ENCODE results near the gene GLUD1.
"Not testable (repeated sequence)": the region's sequence is repeated elsewhere in the genome, so short reads cannot be mapped to it uniquely, and the experiment has no call there.

The GLUD1 gene

DNA sequence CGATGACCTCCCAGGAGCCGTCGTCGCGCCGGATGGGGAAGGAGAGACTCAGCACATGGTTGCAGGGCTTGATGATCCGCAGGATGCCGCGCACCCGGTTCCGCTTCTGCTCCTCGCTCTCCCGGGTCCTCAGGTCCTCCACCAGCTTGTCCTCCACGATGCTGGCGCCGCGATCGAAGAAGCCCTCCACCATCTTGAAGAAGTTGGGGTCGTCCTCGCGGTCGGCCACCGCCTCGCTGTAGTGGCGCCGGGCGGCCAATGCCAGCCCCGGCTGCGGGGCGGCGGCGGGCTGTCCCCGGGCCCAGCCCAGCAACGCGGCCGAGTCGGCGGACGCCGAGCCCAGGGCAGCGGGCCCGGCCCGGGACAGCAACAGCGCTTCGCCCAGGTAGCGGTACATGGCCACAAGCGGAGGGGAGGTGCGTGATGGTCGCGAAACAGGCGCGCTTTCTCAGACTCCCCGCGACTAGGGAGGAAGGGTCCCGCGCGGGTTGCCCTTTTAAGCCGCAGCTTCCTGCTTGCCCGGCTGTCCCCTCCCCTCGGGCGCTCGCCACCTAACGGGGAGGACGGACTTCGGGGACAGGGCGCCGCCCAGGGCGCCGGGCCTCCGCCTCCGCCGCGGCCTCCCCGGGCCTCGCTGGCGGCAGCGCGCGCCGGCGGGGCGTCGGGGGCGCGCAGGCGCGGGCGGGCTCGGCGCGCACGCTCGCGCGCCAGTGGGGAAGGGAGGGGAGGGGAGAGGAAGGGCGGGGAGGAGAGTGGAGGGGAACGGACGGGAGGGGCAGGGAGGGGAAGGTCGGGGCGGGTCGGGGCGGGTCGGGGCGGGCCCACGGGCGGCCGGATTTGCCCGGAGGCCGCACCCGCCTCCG lies at the start of gene GLUD1, which contains the start of gene SHLD2:
TSS of gene GLUD1 (minus strand) at position 471 of the 863 bp plus-strand sequence. CDS start at position 397, 74 bp downstream.
TSS of gene SHLD2 (plus strand) at position 834 of the 863 bp plus-strand sequence. CDS start 56,149 bp downstream, outside the sequence.
- no peak for DNase-seq (ENCODE audit: extremely low read depth, low read depth)
- H3K4me3 ChIP-seq (replicated peaks; ENCODE audit: low read depth, low read length), result peak within 1 kb of the TSS; percentile 86
- TF ChIP-seq, protein P1, sequence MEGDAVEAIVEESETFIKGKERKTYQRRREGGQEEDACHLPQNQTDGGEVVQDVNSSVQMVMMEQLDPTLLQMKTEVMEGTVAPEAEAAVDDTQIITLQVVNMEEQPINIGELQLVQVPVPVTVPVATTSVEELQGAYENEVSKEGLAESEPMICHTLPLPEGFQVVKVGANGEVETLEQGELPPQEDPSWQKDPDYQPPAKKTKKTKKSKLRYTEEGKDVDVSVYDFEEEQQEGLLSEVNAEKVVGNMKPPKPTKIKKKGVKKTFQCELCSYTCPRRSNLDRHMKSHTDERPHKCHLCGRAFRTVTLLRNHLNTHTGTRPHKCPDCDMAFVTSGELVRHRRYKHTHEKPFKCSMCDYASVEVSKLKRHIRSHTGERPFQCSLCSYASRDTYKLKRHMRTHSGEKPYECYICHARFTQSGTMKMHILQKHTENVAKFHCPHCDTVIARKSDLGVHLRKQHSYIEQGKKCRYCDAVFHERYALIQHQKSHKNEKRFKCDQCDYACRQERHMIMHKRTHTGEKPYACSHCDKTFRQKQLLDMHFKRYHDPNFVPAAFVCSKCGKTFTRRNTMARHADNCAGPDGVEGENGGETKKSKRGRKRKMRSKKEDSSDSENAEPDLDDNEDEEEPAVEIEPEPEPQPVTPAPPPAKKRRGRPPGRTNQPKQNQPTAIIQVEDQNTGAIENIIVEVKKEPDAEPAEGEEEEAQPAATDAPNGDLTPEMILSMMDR (IDR thresholded peaks at IDR 0.05; ENCODE audit: low read depth, low read length, missing control alignments), result no peak

DNA sequence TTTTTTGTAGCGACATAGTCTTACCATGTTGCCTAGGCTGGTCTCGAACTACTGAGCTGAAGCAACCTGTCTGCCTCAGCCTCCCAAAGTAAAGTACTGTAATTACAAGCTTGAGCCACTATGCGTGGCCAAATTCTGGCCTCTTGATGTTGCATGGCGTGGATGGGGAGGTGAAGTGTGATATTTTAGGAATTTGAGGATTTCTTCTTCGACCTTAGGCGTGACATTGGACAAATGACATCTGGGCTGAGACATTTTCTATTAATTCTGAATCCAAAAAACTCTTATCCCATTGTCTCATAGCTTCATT lies 48.4 kb upstream of the GLUD1 start:
- DNase-seq (ENCODE audit: extremely low read depth, low read depth); H3K4me3 ChIP-seq (replicated peaks; ENCODE audit: low read depth, low read length): not testable (repeated sequence)

DNA sequence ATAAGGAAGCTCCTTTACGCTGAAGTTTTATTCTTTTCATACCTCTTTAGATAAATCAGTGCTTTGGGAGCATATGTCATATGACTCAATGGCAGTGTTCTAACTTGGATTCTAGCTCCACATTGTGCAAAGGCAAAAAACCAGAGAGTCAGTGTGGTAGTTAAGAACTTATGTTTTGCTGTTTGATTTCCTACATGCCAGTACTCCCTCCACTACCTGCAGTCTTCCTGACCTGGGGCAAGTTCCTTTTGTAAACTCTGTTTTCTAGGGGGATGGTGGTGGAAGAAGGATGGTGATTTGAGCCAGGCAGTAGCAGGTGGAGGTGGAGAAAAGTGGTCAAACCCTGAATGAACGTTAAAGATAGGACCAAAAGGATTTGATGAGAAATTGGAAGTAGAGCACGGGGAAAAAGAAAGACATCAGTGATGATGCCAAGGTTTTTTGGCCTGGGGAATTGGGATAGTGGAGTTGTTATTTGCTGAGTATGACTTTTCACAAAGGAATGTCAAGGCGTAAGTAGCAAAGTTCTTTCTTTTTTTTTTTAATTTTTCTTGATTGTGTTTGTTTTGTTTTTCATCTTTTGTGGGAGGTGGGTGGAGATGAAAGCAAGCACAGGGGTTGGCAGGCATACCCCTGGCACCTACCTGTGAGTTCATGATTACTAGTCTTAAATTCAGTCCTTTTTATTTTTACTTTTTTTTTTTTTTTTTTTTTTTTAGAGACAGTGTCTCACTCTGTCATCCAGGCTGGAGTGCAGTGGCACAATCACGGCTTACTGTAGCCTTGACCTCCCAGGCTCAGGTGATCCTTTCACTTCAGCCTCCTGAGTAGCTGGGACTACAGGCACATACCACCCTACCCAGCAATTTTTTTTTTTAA lies 47.8 kb upstream of the GLUD1 start:
- not testable (repeated sequence) for H3K4me3 ChIP-seq (replicated peaks; ENCODE audit: low read depth, low read length); DNase-seq (ENCODE audit: extremely low read depth, low read depth)

DNA sequence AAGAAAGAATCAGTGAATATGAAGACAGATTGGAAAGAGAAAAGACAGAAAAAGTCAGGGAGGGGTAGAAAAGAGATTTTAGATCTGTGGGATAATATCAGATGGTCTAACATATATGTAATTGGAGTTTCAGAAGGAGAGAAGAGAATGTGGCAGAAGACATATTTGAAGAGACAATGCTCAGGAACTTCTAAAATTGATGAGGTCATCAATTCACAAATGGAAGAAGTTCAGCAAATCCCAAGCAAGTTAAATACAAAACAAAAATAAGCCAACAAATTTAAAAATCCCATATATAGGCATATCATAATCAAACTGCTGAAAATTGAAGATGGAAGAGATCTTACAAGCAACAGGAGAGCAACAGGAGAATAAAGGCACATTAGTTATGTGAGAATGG lies 42.8 kb upstream of the GLUD1 start:
- not testable (repeated sequence) for DNase-seq (ENCODE audit: extremely low read depth, low read depth); H3K4me3 ChIP-seq (replicated peaks; ENCODE audit: low read depth, low read length)

DNA sequence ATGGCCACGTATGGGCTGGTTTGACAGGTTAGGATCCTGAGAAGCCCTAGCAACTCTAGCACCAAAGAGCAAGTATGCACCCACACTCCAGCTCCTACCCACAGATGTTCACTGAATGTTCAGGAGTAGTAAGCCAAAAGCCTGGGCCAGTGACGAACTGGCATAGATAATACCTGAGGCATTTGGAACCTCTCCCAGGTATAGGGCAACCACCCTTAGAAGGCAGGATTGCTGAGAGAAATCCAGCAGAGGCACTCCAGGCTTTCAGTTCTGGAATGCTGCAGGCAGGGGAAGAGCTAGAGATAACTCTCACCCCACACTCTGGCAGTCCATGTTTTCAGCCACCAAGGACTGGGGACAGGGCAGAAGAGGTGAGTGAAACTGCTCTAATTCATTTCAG lies 39.8 kb upstream of the GLUD1 start:
- H3K4me3 ChIP-seq (replicated peaks; ENCODE audit: low read depth, low read length); DNase-seq (ENCODE audit: extremely low read depth, low read depth): not testable (repeated sequence)

DNA sequence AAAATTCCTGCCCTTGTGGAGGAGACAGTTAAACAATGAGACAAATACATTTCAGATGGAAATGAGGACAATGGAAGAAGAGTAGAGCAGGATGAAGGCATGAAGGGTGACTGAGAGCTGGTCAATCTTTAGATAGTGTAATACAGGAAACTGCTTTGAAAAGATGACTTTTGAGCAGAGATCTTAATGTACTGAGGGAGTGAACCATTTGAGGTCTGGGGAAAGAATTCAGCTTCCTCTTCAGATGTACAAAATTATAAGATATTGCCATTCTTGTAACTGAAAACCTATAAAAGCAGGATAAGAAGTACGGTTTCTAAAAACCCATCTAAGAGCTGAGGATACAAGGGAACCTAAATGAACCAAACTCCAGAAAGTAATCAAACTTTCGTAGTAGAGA lies 39.3 kb upstream of the GLUD1 start:
- not testable (repeated sequence) for H3K4me3 ChIP-seq (replicated peaks; ENCODE audit: low read depth, low read length); DNase-seq (ENCODE audit: extremely low read depth, low read depth)

DNA sequence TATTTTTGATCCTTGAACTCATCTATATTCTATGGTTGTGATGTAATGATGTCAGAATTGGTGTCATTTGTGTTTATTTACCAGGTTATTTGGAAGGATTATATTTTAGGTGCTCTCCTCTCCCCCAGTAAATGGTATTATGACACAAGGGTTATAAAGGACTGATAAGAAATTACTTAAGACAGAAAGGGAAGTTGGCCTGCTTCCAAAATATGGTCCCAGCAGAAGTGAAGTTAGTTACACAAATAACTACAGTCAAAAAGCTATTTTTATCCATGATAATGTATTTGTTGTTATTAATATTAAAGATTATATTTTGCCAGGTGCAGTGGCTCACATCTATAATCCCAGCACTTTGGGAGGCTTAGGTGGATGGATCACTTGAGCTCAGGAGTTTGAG lies 37.5 kb upstream of the GLUD1 start:
- not testable (repeated sequence) for DNase-seq (ENCODE audit: extremely low read depth, low read depth); H3K4me3 ChIP-seq (replicated peaks; ENCODE audit: low read depth, low read length)

DNA sequence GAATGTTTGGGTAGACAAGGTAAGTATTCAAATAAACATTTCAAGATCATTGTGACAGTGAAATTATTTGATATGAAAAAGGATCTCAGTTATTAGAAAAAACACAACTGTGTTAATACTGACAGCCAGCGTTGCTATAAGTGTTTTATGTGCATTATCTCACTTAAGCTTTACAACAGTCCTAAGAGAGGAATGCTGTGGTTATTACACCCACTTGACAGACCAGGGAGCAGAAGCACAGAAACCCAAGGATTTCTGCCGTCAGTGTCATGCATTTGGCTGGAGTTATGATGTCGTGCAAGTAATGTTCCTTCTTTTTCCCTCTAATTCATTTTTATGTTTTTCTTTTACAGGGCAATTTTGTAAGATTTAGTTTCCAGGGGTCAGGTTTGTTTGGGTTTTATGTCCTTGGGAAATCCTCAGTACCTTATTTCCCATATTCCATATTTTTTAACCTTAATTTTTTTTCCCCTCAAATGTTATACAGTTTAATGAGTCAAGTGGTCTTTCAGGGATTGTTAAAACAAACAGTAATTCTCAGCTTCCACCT lies 33.0 kb upstream of the GLUD1 start:
- not testable (repeated sequence) for H3K4me3 ChIP-seq (replicated peaks; ENCODE audit: low read depth, low read length); DNase-seq (ENCODE audit: extremely low read depth, low read depth)

DNA sequence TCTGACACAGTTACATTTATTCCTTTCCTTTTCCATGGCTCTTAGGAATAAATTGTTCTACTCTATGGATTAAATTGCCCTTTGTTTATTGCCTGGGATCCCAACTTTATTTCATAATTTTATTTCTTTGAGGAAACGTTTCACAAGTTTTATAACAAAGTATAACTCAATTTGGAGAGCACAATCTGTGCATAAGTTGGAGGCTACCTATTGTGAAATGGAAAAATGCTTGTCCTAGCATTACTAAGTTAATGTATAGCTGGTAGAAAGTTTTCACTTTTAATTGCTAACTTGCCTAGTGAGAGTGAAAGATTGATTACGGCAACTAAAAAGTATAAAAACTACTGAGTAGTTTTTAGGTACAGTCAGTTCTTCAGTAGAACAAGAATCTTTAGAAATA lies 32.4 kb upstream of the GLUD1 start:
- not testable (repeated sequence) for DNase-seq (ENCODE audit: extremely low read depth, low read depth); H3K4me3 ChIP-seq (replicated peaks; ENCODE audit: low read depth, low read length)

DNA sequence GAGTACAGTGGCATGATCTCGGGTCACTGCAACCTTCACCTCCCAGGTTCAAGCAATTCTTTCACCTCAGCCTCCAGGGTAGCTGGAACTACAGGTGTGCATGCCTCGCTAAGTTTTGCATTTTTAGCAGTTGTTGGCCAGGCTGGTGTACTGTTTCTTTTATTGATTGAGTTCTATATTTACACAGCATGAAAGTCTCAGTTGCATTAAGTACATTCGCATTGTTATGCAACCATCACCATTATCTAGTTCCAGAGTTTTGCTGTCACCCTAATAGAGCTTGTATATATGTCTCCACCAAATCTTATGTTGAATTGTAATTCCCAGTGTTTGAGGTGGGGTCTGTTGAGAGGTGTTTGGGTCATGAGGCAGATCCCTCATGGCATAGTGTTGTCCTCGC lies 28.7 kb upstream of the GLUD1 start:
- not testable (repeated sequence) for H3K4me3 ChIP-seq (replicated peaks; ENCODE audit: low read depth, low read length); DNase-seq (ENCODE audit: extremely low read depth, low read depth)

DNA sequence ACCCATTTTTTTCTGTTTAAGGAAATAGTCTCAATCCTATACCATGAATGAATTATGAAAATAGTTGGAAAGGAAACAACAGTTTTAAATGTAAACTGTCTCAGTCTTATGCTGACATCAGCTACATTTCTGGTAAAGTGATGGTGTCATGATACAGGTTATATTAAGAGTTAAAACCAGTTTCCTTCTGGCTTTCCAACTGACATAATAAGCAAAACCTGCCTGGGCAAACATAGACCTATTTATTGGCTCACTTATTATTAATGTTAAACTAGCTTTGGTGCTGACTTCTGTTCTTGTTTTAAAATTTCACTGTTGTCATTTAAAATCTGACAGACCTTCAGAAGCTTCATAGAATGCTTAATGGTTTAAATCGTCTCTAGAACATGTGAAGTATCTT lies 24.4 kb upstream of the GLUD1 start:
- not testable (repeated sequence) for DNase-seq (ENCODE audit: extremely low read depth, low read depth); H3K4me3 ChIP-seq (replicated peaks; ENCODE audit: low read depth, low read length)

DNA sequence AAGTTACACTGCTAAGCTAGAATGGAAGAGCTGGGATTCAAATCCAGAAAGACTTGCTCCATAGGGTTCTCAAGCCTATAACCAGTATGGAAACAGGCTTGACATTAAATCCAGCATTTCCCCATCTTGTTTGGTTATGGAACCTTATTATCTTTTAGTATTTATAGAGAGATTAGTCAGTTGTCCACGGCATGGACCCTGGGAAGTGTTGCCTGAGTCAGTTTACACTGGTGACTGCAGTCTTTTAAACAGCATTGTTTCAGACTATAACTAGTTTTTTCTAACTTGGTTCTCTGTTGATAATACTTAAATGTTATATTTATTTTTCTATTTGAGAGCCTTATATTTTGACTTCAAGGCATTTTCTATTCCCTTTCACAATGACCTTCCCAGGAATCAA lies 23.5 kb upstream of the GLUD1 start:
- H3K4me3 ChIP-seq (replicated peaks; ENCODE audit: low read depth, low read length); DNase-seq (ENCODE audit: extremely low read depth, low read depth): not testable (repeated sequence)
